GM18505 (cell line): ENCODE data around the gene DTX3L.

Experiments used
- ATAC-seq: cut with Tn5 transposase; IDR thresholded peaks from one replicate; pipeline ENCODE4 v1.9.1; 2021; ENCODE audit not compliant: unreplicated experiment
- POLR2A ChIP-seq: IDR thresholded peaks from 4 replicates; pipeline ENCODE4 v1.6.1; 2011; ENCODE audit warnings: borderline replicate concordance; ENCODE audit not compliant: insufficient read depth, insufficient read length; ENCODE audit errors: extremely low read depth

Gene DTX3L

GRCh38 chr3:122564155-122564912 lies at the start of gene DTX3L, which contains the start of gene PARP9:
Gene DTX3L (plus strand): TSS chr3:122564338. CDS start chr3:122564427, 89 bp downstream.
Gene PARP9 (minus strand): TSS chr3:122564300. CDS start chr3:122559620, 4,680 bp downstream.
- peak; percentile 71 for TF ChIP-seq POLR2A
- peak; percentile 72 for ATAC-seq

- no peak for TF ChIP-seq POLR2A
- no peak for ATAC-seq
These were observed 49.1 kb upstream of the DTX3L start for GRCh38 chr3:122515020-122515468.

GRCh38 chr3:122515870-122516269 lies 48.3 kb upstream of the DTX3L start:
- no peak for ATAC-seq
- no peak for TF ChIP-seq POLR2A

GRCh38 chr3:122516846-122517360 lies 47.2 kb upstream of the DTX3L start:
- no peak for ATAC-seq
- no peak for TF ChIP-seq POLR2A

- ATAC-seq = no peak
- TF ChIP-seq POLR2A = no peak
These were observed 44.4 kb upstream of the DTX3L start for GRCh38 chr3:122519693-122520092.

GRCh38 chr3:122520861-122521260 lies 43.3 kb upstream of the DTX3L start:
- no peak for ATAC-seq
- no peak for TF ChIP-seq POLR2A

- ATAC-seq = no peak
These were observed 40.8 kb upstream of the DTX3L start for GRCh38 chr3:122523317-122523716.

GRCh38 chr3:122530164-122530563 lies 34.0 kb upstream of the DTX3L start:
- ATAC-seq = no peak
- TF ChIP-seq POLR2A = no peak

More at GRCh38 chr3:122523317-122523716, 40.8 kb upstream of the DTX3L start:
- TF ChIP-seq POLR2A = no peak

GRCh38 chr3:122533480-122533879 lies 30.7 kb upstream of the DTX3L start:
- TF ChIP-seq POLR2A = no peak
- ATAC-seq = peak; percentile 13

GRCh38 chr3:122533931-122534334 lies 30.2 kb upstream of the DTX3L start:
- ATAC-seq = peak; percentile 100
- no peak for TF ChIP-seq POLR2A

GRCh38 chr3:122535964-122536631 lies 28.0 kb upstream of the DTX3L start:
- no peak for TF ChIP-seq POLR2A
- ATAC-seq = no peak

- no peak for TF ChIP-seq POLR2A
- no peak for ATAC-seq
These were observed 27.5 kb upstream of the DTX3L start for GRCh38 chr3:122536632-122537001.

- ATAC-seq = no peak
- TF ChIP-seq POLR2A = no peak
These were observed 25.1 kb upstream of the DTX3L start for GRCh38 chr3:122538956-122539490.
